ENCODE data around the gene ADAMTSL3.
"Not testable (repeated sequence)": the region's sequence is repeated elsewhere in the genome, so short reads cannot be mapped to it uniquely, and the experiment has no call there.

ADAMTSL3 gene

DNA sequence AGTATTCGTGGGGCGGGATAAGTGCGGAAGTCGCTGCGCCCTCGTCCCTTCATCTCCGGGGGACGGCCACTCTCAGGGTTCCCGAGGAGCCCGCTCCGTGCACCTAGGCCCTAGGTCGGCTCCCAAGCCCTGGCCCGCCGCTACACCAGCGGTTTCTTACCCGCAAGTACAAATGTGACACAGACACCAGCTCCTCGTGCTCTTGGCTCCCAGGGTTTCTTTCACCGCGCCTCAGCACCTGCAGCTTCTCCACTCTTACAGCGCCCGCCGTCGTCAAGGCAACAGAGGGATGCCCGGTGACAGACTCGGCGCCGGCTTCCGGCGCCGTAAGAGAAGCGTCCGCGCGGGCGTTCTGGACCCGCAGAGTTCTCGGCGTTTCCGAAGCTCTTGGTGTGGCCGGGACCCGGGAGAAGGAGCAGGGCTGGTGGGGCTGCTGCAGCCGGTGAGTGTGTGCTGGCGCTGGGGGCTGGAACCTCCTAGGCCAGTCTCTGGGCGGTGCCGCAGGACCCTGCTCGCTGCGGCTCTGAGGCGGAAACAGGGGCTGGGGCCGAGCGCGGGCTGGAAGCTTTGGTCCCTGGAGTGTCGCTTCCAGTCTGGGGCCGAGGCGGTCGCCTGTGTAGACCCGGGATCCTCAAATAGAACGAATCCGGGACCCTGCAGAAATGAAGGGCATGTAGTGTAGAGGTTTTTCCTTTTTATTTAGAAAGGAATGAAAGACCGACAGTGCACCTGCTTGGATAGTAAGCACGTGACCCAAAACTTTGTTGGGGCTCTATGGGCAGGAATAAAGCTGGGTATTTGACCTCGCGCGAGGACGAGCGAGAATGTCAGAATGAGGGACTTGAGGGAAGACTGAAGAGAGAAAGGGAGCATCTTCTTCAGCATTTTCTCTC is 426.2 kb downstream of the ADAMTSL3 start:
- no peak for TF ChIP-seq ZFX (IDR thresholded peaks at IDR 0.05)
- TF ChIP-seq, protein P1, sequence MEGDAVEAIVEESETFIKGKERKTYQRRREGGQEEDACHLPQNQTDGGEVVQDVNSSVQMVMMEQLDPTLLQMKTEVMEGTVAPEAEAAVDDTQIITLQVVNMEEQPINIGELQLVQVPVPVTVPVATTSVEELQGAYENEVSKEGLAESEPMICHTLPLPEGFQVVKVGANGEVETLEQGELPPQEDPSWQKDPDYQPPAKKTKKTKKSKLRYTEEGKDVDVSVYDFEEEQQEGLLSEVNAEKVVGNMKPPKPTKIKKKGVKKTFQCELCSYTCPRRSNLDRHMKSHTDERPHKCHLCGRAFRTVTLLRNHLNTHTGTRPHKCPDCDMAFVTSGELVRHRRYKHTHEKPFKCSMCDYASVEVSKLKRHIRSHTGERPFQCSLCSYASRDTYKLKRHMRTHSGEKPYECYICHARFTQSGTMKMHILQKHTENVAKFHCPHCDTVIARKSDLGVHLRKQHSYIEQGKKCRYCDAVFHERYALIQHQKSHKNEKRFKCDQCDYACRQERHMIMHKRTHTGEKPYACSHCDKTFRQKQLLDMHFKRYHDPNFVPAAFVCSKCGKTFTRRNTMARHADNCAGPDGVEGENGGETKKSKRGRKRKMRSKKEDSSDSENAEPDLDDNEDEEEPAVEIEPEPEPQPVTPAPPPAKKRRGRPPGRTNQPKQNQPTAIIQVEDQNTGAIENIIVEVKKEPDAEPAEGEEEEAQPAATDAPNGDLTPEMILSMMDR (conservative IDR thresholded peaks at IDR 0.05), result no peak
- no peak overlapping the region for H3K27ac ChIP-seq

DNA sequence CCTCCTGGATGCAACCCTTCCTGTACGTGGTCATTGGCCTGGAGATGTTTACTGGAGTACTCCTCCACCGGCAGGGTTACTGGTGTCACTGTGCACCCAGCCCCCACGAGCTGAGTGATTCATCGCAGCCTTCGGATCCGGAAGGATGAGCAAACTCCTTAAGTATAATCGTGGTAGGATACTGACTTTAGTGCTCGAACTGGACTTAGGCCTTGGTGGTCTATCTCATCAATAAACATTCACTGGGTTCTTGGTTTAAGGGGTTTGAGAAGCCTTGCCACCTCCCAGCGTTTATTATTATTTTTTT is 426.8 kb downstream of the ADAMTSL3 start:
- not testable (repeated sequence) for H3K27ac ChIP-seq

DNA sequence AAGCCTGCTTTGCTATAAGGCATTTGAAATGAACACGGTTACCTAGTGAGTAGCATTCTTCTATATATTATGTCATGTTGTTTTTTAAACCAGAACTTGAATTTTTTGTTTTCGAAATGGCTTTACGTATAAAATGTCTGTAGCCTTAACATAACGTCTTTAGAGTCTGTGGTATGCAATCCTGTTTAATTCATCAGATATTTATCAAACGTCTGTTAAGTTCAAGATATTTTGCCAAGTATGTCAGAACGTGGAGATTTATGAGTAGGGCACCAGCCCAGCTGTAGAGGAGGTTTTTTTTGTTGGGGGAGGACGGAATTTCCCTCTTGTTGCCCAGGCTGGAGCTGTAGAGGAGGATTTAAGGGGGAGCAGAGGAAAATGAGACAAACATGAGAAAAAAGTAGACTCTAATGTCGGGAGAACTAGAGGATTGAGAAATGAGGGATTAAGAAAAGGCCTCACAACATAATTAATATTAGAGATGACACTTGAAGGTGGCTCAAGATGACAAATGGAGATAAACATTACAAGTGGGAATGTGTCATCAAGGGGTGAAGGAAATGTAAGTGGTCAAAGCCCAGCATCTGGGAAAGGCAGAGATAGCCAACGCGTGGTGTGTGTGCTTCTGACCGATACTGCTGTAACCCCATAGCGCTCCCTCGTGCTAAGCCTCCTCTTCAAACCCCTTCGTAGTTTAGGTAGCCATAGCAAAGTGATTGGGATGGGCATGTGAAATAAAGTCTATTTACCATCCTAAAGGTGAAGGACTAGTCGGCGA is 427.7 kb downstream of the ADAMTSL3 start:
- TF ChIP-seq, protein P1 (conservative IDR thresholded peaks at IDR 0.05), result no peak
- no peak for TF ChIP-seq ZFX (IDR thresholded peaks at IDR 0.05)
- H3K27ac ChIP-seq, result no peak overlapping the region

DNA sequence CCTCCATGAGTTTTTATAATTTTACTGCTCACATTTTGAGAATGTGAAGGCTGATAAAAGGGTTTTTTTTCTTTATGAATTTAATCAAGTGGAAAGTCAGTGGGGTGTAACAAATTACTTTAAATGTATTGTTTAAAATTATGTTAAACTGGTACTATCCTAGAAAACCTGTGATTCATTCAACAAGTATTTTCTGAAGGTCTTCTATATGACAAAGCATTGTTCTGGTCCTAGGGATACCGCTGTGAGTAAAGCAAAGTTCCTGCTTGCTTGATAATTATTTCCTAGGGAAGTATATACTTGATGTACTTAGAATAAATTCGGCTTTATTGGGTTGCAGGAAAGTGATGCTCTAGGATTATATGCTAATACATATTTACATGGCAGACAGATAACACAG is 428.8 kb downstream of the ADAMTSL3 start:
- no peak overlapping the region for H3K27ac ChIP-seq
- TF ChIP-seq, protein P1 (conservative IDR thresholded peaks at IDR 0.05), result no peak
- TF ChIP-seq ZFX (IDR thresholded peaks at IDR 0.05), result no peak

DNA sequence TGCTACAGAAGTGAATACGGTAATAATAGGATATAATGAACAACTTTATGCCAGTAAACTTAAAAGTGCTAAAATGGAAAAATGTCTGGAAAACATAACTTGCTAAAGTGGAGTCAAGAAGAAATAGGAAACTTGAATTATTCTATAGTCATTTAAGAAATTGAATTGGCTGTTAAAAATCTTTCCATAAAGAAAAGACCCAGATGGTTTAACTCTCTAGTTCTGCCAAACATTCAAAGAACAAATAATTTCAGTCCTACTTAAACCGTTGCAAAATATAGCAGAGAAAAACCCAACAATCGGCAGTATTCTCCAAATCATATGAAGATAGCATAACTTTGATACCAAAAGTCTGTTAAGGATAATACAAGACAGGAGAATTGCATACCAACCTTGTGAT is 432.1 kb downstream of the ADAMTSL3 start:
- not testable (repeated sequence) for H3K27ac ChIP-seq

Data from C4-2B (cell line).